BLaER1 treated with 17β-estradiol and CSF1 and Interleukin-3, amounts not matched to agents 10 nM and 100 nM (cell line): ENCODE measurements around the gene SETDB2.
A peak's percentile ranks its signal among the peaks of the same experiment; 100 is the strongest.

ENCODE experiments used
- H3K27ac ChIP-seq, 11 experiments: shearing (Covaris generic); formaldehyde crosslinking; 2 replicates each; pipeline ENCODE4 v1.8.1; 2022
- H3K27me3 ChIP-seq, 11 experiments: shearing (Covaris generic); formaldehyde crosslinking; 2 replicates each; pipeline ENCODE4 v1.8.1; 2022
- H3K36me3 ChIP-seq, 11 experiments: shearing (Covaris generic); formaldehyde crosslinking; 2 replicates each; pipeline ENCODE4 v1.8.1; 2022
- H3K4me1 ChIP-seq, 10 experiments: shearing (Covaris generic); formaldehyde crosslinking; 2 replicates each; pipeline ENCODE4 v1.8.1; 2022
- H3K4me2 ChIP-seq, 11 experiments: shearing (Covaris generic); formaldehyde crosslinking; 2 replicates each; pipeline ENCODE4 v1.8.1; 2022
- H3K4me3 ChIP-seq, 10 experiments: shearing (Covaris generic); formaldehyde crosslinking; 2 replicates each; pipeline ENCODE4 v1.8.1; 2022
- H3K9ac ChIP-seq, 11 experiments: shearing (Covaris generic); formaldehyde crosslinking; 2 replicates each; pipeline ENCODE4 v1.8.1; 2022
- H3K9me3 ChIP-seq, 11 experiments: shearing (Covaris generic); formaldehyde crosslinking; replicated peaks in 1 of 11; 2 replicates each; pipeline ENCODE4 v1.8.1; 2022
- H4K20me1 ChIP-seq, 11 experiments: shearing (Covaris generic); formaldehyde crosslinking; 2 replicates each; pipeline ENCODE4 v1.8.1; 2022
- Cebpa-rat ChIP-seq, 11 experiments: shearing (Covaris generic); IDR thresholded peaks; 2 replicates each; pipeline ENCODE4 v1.8.1; 2022

SETDB2 gene

DNA sequence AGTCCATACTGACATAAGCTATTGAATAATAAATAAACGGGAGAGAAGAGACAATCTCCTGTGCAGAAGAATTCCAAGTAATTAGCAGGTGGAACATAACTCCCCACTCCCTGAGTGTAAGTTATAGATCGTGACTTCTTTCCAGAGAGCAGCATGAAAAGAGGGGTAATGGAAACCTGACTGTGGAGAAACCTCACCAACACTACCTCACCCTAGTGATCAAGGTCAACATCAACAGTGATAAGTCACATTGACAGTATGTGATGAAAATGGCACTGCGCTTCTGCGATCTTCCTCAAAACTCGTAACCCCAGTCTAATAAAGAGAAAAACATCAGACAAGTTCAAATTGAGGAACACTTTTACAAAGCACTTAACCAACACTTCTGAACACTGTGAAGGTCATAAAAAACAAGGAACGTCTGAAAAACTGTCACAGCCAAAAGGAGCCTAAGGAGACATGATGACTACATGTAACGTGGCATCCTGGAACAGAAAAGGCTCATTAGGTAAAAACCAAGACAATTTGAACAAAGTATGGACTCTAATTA lies 20.0 kb upstream of the SETDB2 start:
- Histone ChIP-seq H3K9me3 (peaks cover 0 to 7% (median 0%) of the 10 kb centered on the region in 11 experiments; a peak in 4 of 22 replicates), H3K4me3 (no peak overlapping the region), H3K27me3 (no peaks in the 10 kb centered on the region), H3K9ac (no peak overlapping the region), H3K36me3 (peaks cover 0 to 24% (median 13%) of the 10 kb centered on the region in 11 experiments; a peak in 11 of 22 replicates), H3K27ac (no peak overlapping the region), H4K20me1 (no peaks in the 10 kb centered on the region), H3K4me1 (peaks cover 0 to 26% (median under 1%) of the 10 kb centered on the region in 10 experiments; a peak in 7 of 20 replicates), H3K4me2 (no peak overlapping the region)
- no peak for TF ChIP-seq Cebpa-rat (IDR thresholded peaks at IDR 0.05)

DNA sequence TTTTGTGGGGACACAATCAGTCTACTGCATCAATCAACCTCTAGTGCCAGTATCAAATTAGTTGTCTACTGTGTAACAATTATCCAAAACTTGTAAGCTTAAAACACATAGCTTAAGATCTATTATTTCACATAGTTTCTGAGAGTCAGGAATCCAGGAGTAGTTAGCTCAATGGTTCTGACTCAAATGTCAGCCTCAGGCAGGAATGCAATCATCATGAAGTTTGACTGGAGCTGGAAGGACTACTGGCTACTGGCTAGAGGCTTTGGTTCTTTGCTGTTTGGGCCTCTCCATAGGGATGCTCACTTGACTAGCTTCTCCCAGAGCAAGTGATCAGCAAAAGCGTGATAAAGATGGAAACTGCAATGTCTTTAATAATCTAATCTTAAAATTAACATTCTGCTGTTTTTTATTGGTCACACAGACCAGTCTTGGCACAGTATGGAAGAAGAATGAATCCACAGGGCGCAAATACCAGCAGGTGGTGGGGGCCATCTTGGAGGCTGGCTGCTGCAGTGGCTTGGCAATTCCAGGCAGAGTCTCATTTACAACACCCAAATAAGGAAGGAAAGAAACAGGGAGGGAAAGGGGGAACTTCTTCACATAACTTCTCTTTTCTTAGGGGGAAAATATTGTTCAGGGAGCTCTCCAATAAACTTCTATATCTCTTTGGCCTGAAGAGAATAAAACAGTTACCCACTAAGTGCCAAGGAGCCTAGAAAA lies 15.9 kb upstream of the SETDB2 start:
- no peak for TF ChIP-seq Cebpa-rat (IDR thresholded peaks at IDR 0.05)
- H3K9me3 ChIP-seq, result peaks cover 0 to 7% (median 0%) of the 10 kb centered on the region in 11 experiments; a peak in 4 of 22 replicates
- H3K4me1 ChIP-seq, result peaks cover 0 to 18% (median 0%) of the 10 kb centered on the region in 10 experiments; a peak in 7 of 20 replicates
- H3K27me3 ChIP-seq, result no peaks in the 10 kb centered on the region
- peaks cover 7 to 47% (median 34%) of the 10 kb centered on the region in 11 experiments; a peak in 19 of 22 replicates for H3K36me3 ChIP-seq
- H3K4me3 ChIP-seq, result no peak overlapping the region
- no peak overlapping the region for H3K9ac ChIP-seq
- peak overlapping the region in 3 of 11 experiments; percentile 16 to 54 (median 46); a peak in 5 of 22 replicates for H3K4me2 ChIP-seq
- H4K20me1 ChIP-seq, result no peaks in the 10 kb centered on the region
- no peak overlapping the region for H3K27ac ChIP-seq

DNA sequence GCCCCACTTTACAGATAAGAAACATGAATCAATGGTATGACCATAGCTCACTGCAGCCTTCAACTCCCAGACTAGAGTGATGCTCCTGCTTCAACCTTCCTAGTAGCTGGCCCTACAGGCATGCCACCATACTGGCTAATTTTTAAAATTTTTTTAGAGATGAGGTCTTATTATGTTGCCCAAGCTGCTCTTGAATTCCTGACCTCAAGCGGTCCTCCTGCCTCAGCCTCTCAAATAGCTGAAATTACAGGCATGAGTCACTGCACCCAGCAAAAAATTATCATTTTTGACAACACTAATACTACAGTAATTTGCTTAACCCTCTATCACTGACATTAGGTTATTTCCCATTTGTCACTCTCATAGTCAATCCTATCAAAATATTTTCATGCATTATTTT lies 15.0 kb upstream of the SETDB2 start:
- H3K36me3 ChIP-seq, result peaks cover 7 to 52% (median 34%) of the 10 kb centered on the region in 11 experiments; a peak in 19 of 22 replicates
- no peak overlapping the region; a peak in 1 of 22 replicates for H3K4me2 ChIP-seq
- no peak overlapping the region for H3K4me3 ChIP-seq
- H3K9me3 ChIP-seq, result peaks cover 0 to 7% (median 0%) of the 10 kb centered on the region in 11 experiments; a peak in 4 of 22 replicates
- H3K27me3 ChIP-seq, result no peaks in the 10 kb centered on the region
- no peak overlapping the region for H3K27ac ChIP-seq
- H4K20me1 ChIP-seq, result no peaks in the 10 kb centered on the region
- no peak overlapping the region for H3K9ac ChIP-seq
- H3K4me1 ChIP-seq, result peaks cover 0 to 18% (median 0%) of the 10 kb centered on the region in 10 experiments; a peak in 7 of 20 replicates
- TF ChIP-seq Cebpa-rat (IDR thresholded peaks at IDR 0.05), result no peak

DNA sequence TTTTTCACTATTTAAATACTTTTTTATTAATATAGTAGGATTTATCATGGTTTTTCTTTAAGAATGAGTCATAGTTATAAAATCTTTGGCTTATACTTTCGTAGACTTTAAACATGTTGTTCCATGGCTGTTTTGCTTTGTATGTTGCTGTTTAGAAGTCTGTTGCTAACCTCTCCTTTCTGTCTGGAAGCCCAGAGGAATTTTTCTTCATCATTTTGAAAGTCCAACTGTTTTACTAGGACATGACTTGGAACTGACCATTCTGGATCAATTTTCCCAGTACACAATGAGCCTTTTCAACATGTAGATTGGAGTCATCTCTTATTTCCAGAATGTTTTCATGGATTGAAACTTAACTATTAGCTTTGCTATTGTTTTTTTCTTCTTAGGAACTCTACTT lies 8.1 kb upstream of the SETDB2 start:
- H3K4me1 ChIP-seq, result peaks cover 0 to 6% (median 0%) of the 10 kb centered on the region in 10 experiments; a peak in 1 of 20 replicates
- H3K36me3 ChIP-seq, result peaks cover 5 to 33% (median 18%) of the 10 kb centered on the region in 11 experiments; a peak in 17 of 22 replicates
- no peaks in the 10 kb centered on the region; a peak in 1 of 22 replicates for H3K9me3 ChIP-seq
- no peaks in the 10 kb centered on the region for H3K27me3 ChIP-seq
- TF ChIP-seq Cebpa-rat (IDR thresholded peaks at IDR 0.05), result no peak
- no peak overlapping the region for H3K9ac ChIP-seq
- no peak overlapping the region for H3K4me2 ChIP-seq
- no peaks in the 10 kb centered on the region for H4K20me1 ChIP-seq
- H3K4me3 ChIP-seq, result no peak overlapping the region
- H3K27ac ChIP-seq, result no peak overlapping the region

DNA sequence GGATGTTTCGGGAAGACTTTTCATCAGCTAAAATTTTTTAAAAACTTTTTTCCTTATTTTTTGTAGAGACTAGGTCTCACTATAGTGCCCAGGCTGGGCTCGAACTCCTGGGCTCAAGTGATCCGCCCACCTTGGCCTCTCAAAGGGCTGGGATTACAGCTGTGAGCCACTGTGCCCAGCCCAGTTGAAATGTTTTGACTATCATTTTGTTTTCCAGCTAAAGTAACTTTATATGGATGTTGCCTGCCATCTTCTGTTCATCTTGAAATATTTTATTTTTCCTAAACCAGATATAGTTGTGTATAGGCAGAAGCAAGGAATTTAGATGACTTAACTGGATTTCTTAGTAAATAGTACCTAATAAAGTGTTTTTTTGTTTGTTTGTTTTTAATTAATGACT lies 7.2 kb upstream of the SETDB2 start:
- no peak for TF ChIP-seq Cebpa-rat (IDR thresholded peaks at IDR 0.05)
- Histone ChIP-seq H3K9me3 (peaks cover 0 to 7% (median 1%) of the 10 kb centered on the region in 11 experiments; a peak in 5 of 22 replicates), H3K4me3 (no peak overlapping the region), H3K9ac (no peak overlapping the region), H3K27me3 (no peaks in the 10 kb centered on the region), H4K20me1 (no peaks in the 10 kb centered on the region), H3K27ac (no peak overlapping the region), H3K4me2 (no peak overlapping the region), H3K4me1 (peaks cover 0 to 6% (median 0%) of the 10 kb centered on the region in 10 experiments; a peak in 1 of 20 replicates), H3K36me3 (peaks cover 5 to 32% (median 16%) of the 10 kb centered on the region in 11 experiments; a peak in 18 of 22 replicates)

DNA sequence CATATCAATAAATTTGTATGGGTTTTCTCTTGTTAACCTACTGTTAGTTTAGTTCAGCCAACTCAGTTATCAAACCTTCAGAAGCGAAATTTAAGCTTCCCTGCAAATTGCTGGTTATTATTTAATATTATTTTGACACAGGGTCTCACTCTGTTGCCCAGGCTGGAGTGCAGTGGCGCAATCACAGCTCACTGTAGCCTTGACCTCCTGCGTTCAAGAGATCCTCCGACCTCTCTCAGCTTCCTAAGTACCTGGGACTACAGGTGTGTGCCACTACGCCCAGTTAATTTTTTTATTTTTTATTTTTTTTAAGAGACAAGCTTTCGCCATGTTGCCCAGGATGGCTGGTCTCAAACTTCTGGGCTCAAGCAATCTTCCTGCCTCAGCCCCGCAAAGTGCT lies 6.4 kb upstream of the SETDB2 start:
- Histone ChIP-seq H3K4me1 (peaks cover 0 to 11% (median 0%) of the 10 kb centered on the region in 10 experiments; a peak in 3 of 20 replicates), H3K4me3 (no peak overlapping the region), H3K9me3 (peaks cover 0 to 12% (median 6%) of the 10 kb centered on the region in 11 experiments; a peak in 9 of 22 replicates), H3K36me3 (peaks cover 2 to 29% (median 13%) of the 10 kb centered on the region in 11 experiments; a peak in 15 of 22 replicates), H3K9ac (no peak overlapping the region), H3K4me2 (no peak overlapping the region), H4K20me1 (no peaks in the 10 kb centered on the region), H3K27ac (no peak overlapping the region), H3K27me3 (no peaks in the 10 kb centered on the region)
- no peak for TF ChIP-seq Cebpa-rat (IDR thresholded peaks at IDR 0.05)

DNA sequence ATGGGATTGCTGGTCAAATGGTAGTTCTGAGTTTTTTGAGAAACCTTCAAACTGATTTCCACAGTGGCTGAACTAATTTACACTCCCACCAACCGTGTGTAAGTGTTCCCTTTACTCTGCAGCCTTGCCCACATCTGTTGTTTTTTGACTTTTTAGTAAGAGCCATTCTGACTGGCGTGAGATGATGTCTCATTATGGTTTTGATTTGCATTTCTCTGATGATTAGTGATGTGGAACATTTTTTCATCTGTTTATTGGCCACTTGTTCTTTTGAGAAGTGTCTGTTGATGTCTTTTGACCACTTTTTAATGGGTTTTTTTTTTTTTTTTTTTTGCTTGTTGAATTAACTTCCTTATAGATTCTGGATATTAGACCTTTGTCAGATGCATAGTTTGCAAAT lies 4.5 kb upstream of the SETDB2 start:
- peaks cover 0 to 12% (median 5%) of the 10 kb centered on the region in 11 experiments; a peak in 8 of 22 replicates for H3K36me3 ChIP-seq
- H3K27me3 ChIP-seq, result no peaks in the 10 kb centered on the region
- TF ChIP-seq Cebpa-rat (IDR thresholded peaks at IDR 0.05), result no peak
- peaks cover 0 to 21% (median 10%) of the 10 kb centered on the region in 11 experiments; a peak in 11 of 22 replicates for H3K9me3 ChIP-seq
- no peak overlapping the region for H3K4me2 ChIP-seq
- H3K9ac ChIP-seq, result no peak overlapping the region
- H3K4me1 ChIP-seq, result peaks cover 6 to 17% (median 7%) of the 10 kb centered on the region in 10 experiments; a peak in 13 of 20 replicates
- no peak overlapping the region for H3K4me3 ChIP-seq
- H3K27ac ChIP-seq, result no peak overlapping the region
- no peaks in the 10 kb centered on the region for H4K20me1 ChIP-seq

DNA sequence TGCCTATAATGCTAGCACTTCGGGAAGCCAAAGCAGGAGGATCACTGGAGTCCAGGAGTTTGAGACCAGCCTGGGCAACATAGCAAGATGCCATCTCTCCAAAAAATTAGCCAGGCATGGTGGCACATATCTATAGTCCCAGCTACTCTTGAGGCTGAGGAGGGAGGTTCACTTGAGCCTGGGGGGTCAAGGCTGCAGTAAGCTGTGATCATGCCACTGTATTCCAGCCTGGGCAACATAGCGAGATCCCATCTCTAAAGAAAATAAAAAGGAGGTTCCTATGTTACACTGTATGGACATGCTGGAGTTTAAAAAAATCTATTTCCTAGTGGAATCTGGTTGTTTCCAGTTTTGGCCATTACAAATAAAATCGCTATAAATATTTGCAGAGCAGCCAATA lies 2.8 kb upstream of the SETDB2 start:
- H4K20me1 ChIP-seq, result no peaks in the 10 kb centered on the region
- no peak overlapping the region for H3K9ac ChIP-seq
- no peak for TF ChIP-seq Cebpa-rat (IDR thresholded peaks at IDR 0.05)
- no peaks in the 10 kb centered on the region for H3K27me3 ChIP-seq
- H3K27ac ChIP-seq, result no peak overlapping the region
- H3K4me2 ChIP-seq, result no peak overlapping the region
- H3K36me3 ChIP-seq, result peaks cover 0 to 12% (median 5%) of the 10 kb centered on the region in 11 experiments; a peak in 6 of 22 replicates
- H3K4me3 ChIP-seq, result no peak overlapping the region
- H3K9me3 ChIP-seq, result peaks cover 0 to 21% (median 10%) of the 10 kb centered on the region in 11 experiments; a peak in 11 of 22 replicates
- peaks cover 11 to 22% (median 16%) of the 10 kb centered on the region in 10 experiments; a peak in 17 of 20 replicates for H3K4me1 ChIP-seq

DNA sequence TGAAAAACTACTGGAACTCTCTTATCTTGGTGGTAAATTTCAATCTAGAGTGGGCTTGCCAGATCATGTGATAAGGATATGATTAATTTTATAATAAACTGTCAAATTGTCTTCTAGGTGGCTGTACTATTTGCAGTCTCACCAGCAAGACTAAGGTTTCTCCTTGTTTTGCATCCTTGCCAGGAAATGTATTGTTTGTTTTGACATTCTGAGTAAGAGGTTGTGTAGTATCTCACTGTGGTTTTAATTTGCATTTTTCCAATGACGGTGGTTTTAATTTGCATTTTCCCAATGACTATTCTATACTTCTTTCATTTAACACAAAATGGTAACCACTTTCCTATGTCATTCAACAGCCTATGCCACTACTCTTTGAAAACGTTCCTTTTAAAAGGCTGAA lies 2.2 kb upstream of the SETDB2 start:
- Histone ChIP-seq H4K20me1 (no peaks in the 10 kb centered on the region), H3K36me3 (peaks cover 0 to 12% (median 5%) of the 10 kb centered on the region in 11 experiments; a peak in 6 of 22 replicates), H3K4me1 (peaks cover 11 to 25% (median 20%) of the 10 kb centered on the region in 10 experiments; a peak in 17 of 20 replicates), H3K4me2 (0 out of 22 replicates have a peak overlapping the region, but pooled peaks of 1 of the 11 experiments have one; percentile 81), H3K9ac (no peak overlapping the region), H3K9me3 (peaks cover 0 to 21% (median 10%) of the 10 kb centered on the region in 11 experiments; a peak in 11 of 22 replicates), H3K27me3 (no peaks in the 10 kb centered on the region), H3K27ac (no peak overlapping the region), H3K4me3 (no peak overlapping the region)
- TF ChIP-seq Cebpa-rat (IDR thresholded peaks at IDR 0.05), result no peak
